HCT116 (cell line): ENCODE data around the gene SAMD4A.

Experiments
- CEBPB ChIP-seq: IDR thresholded peaks from 2 replicates; pipeline ENCODE4 v1.6.1; 2012; ENCODE audit warnings: low read depth
- CTCF ChIP-seq, 3 experiments: fragments of 200-600 bp in 1 of 3; sonication (generic) in 1 of 3; IDR thresholded peaks in 2 of 3; conservative IDR thresholded peaks in 1 of 3; 2 replicates each; pipeline ENCODE4 v1.5.1; 2012 to 2017; ENCODE audit warnings: low read depth in 2 of 3, low read length in 2 of 3, antibody characterized with exemption in 1 of 3, borderline replicate concordance in 1 of 3, control low read depth in 1 of 3, mild to moderate bottlenecking in 1 of 3, mixed read lengths in 1 of 3, mixed run types in 1 of 3, moderate library complexity in 1 of 3; ENCODE audit not compliant: insufficient read depth in 1 of 3
- EZH2phosphoT487 ChIP-seq: fragments of 200-600 bp; IDR thresholded peaks from 2 replicates; pipeline ENCODE4 v1.6.1; 2018; ENCODE audit warnings: antibody characterized with exemption, borderline replicate concordance
- JUND ChIP-seq: IDR thresholded peaks from 2 replicates; pipeline ENCODE4 v1.6.1; 2012
- MAX ChIP-seq: IDR thresholded peaks from 2 replicates; pipeline ENCODE4 v1.6.1; 2012
- POLR2A ChIP-seq: IDR thresholded peaks from 2 replicates; pipeline ENCODE4 v1.7.0; 2011; ENCODE audit warnings: borderline replicate concordance; ENCODE audit not compliant: insufficient read depth, insufficient read length; ENCODE audit errors: extremely low read depth
- POLR2AphosphoS5 ChIP-seq: IDR thresholded peaks from 2 replicates; pipeline ENCODE4 v1.6.1; 2011; ENCODE audit warnings: mild to moderate bottlenecking, low read depth, low read length, moderate library complexity
- RAD21 ChIP-seq: IDR thresholded peaks from 2 replicates; pipeline ENCODE4 v1.6.1; 2012; ENCODE audit warnings: low read depth, mild to moderate bottlenecking
- REST ChIP-seq: IDR thresholded peaks from 2 replicates; pipeline ENCODE4 v1.6.1; 2012; ENCODE audit warnings: low read depth
- SIN3A ChIP-seq: IDR thresholded peaks from 2 replicates; pipeline ENCODE4 v1.6.1; 2012; ENCODE audit warnings: low read depth
- SRF ChIP-seq: IDR thresholded peaks from 2 replicates; pipeline ENCODE4 v1.6.1; 2012; ENCODE audit warnings: low read depth
- ZFX ChIP-seq: fragments of 450-650 bp; IDR thresholded peaks from 2 replicates; pipeline ENCODE4 v1.6.1; 2017
- ZNF274 ChIP-seq: fragments of 200-500 bp; sonication (Bioruptor generic); IDR thresholded peaks from 2 replicates; pipeline ENCODE4 v1.6.1; 2014; ENCODE audit warnings: mild to moderate bottlenecking, low read depth, low read length, inconsistent platforms

- no peak for TF ChIP-seq POLR2AphosphoS5
- TF ChIP-seq CTCF (IDR thresholded peaks at IDR 0.05 in 2 of 3, conservative IDR thresholded peaks at IDR 0.05 in 1 of 3; ENCODE audit: borderline replicate concordance in 1 of 3, insufficient read depth in 1 of 3, low read depth in 2 of 3, low read length in 2 of 3): no peak
- no peak for TF ChIP-seq RAD21
- TF ChIP-seq POLR2A: no peak
- TF ChIP-seq JUND: no peak
- no peak for TF ChIP-seq SRF
- no peak for TF ChIP-seq ZNF274
- no peak for TF ChIP-seq EZH2phosphoT487
- no peak for TF ChIP-seq CEBPB
- TF ChIP-seq ZFX: no peak
- TF ChIP-seq SIN3A: no peak
- no peak for TF ChIP-seq MAX
- TF ChIP-seq REST: no peak
These were observed 93.7 kb downstream of the SAMD4A start for GRCh38 chr14:54660604-54661111.
